A204.1 (cell line): ENCODE data around the gene NODAL.
"Not testable (repeated sequence)": the region's sequence is repeated elsewhere in the genome, so short reads cannot be mapped to it uniquely, and the experiment has no call there.

Source experiments
- FAIRE-seq: peaks from 2 replicates; lab custom pipeline; 2012; peaks lifted over from hg19 to GRCh38; lab: Jason Lieb, UNC

Gene NODAL

GRCh38 chr10:70441161-70441894 is at the start of gene NODAL:
TSS of gene NODAL (minus strand) at chr10:70441681. CDS start at chr10:70441667, 14 bp downstream.
- no peak for FAIRE-seq

DNA sequence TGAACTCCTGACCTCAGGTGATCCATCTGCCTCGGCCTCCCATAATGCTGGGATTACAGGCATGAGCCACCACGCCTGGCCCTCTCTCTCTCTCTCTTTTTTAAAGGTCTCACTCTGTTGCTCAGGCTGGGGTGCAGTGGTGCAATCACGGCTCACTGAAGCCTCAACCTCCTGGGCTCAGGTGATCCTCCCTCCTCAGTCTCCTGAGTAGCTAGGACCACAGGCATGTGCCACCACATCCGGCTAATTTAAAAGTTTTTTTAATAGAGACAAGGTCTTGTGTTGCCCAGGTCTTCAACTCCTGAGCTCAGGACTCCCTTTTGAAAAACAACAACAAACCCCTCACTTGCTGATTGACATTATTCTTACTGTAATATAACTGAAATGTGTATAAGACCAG is 48.7 kb upstream of the NODAL start:
- FAIRE-seq = no peak

DNA sequence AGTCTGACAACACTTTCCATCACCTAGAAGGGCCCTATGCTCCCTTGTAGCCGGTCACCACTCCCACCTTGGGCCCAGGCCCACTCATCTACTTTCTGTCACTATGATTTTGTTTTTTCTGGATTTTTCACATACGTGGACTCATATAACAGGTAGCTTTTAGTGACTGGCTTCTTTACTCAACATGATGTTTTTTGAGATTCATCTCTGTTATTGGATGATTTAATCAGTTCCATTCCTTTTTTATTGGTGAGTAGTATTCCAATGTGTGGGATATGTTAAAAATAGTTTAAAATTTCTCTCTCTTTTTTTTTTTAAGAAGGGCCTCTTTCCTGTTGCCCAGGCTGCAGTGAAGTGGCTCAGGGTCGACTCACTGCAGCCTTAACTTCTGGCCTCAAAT is 46.3 kb upstream of the NODAL start:
- no peak for FAIRE-seq

DNA sequence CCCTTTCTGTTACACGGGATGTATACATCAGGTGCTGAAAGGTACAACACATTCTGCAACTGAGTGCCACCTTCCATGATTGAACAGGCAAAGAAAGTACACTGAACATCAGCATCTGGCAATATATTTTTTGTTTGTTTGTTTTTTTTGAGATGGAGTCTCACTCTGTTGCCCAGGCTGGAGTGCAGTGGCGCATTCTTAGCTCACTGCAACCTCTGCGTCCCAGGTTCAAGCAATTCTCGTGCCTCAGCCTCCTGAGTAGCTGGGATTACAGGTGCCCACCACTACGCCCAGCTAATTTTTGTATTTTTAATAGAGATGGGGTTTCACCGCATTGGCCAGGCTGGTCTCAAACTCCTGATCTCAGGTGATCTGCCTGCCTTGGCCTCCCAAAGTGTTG is 42.4 kb upstream of the NODAL start:
- FAIRE-seq = not testable (repeated sequence)

DNA sequence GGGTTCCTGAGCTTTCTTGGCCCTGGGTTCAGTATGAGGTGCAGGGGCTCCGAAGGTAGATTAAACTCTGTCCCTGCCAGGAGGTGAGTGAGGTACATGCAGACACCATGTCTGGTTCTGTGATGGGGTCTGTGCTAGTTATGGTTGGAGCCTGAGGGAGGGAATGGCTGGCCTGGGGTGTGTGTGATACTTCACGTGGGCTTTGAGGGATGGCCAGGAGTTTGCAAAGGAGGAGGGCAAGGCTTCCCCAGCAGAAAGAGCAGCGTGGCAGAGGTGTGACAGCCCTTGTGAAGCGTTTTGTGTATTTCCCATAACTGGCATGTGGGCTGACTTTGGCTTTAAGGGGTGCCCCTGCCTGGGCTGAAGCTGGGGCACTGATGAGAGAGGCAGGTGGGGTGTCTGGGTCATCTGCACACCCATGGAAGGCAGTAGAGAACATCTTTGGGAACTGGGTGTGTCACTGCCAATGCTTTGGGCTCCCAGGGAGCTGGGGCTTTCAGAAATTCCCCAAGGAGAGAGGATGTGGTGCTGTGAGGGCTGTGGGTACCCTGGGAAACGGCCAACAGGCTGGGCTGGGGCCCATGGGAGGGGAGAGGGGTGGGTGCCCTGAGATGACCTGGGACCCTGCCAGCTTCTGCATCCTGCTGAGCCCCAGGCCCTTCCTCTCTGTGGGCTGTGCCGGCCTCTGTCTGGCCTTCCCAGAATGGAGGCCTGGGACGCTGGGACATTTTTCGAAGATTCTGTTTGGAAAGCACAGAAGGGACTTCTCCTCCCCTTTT is 41.7 kb upstream of the NODAL start:
- no peak for FAIRE-seq

GRCh38 chr10:70481831-70482530 is 40.5 kb upstream of the NODAL start:
- FAIRE-seq = no peak

GRCh38 chr10:70481105-70481504 is 39.6 kb upstream of the NODAL start:
- no peak for FAIRE-seq

- no peak for FAIRE-seq
Observed at GRCh38 chr10:70480239-70480861, 38.9 kb upstream of the NODAL start.

- FAIRE-seq = no peak
Observed at GRCh38 chr10:70479626-70480238, 38.3 kb upstream of the NODAL start.

DNA sequence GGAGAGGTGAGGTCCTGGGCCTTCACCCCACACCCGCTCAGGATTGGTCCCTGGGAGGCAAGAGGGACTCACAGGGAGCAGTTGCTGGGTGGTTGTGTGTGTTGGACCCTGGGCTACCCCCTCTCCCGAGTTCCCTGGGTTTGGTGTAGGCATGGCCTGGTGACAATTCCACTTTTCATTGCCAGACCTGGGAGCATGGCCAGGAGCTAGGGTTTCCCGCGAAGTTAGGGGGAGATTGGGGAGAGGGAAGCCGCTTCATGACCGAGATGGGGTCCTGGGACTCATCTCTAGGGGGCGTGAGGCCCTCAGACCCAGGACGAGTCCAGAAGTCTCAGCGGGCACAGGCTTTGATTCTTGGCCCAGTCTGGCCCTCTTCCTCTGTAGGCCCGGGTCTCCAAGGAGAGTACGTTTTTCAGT is 37.7 kb upstream of the NODAL start:
- no peak for FAIRE-seq

DNA sequence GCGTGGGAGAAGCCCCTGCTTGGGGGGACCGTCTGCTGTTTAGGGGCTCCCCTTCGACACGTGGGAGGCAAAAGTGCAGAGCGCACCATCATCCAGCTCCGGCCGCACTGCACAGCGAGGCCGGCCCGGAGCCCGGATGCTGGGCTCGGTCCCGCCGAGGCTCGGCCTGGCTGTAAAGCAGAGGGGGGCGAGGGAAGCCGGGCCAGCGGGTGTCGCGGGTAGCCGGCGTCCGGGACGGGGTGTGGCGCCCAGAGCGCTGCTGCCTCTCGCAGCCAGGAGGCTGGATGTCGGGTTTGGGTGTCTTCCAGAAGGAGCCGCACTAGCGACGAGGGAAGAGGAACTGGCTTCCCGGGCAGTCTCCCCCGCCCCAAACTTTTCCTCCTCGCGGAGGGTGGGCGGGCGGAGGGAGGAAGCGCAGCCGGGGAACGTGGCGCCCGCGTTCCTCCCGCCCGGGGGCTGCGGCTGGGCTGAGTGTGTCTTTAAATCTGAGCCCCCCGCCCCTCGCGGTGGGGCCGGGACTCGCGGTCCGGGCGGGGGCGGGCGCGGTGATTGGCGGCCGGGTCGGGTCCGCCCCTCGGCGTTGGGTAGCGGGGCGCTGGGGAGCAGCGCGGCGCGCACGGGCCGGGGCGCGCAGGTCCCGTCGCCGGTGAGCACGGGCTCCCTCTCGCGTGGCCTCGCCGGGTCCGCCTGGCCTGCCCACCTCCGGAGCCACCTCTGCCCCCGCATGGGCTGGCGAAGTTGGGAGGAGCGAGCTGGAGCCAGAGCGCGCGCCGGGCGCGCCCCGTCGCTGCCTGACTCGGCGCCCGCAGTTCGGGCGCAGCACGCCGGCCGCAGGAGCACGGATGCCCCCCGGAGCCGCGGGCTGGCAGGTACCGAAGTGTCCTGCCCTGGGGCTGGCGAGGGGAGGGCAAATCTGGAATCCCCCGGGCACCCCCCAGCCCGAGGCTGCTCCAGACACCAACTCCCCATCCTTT is 37.0 kb upstream of the NODAL start, which contains the start of gene PALD1:
Gene PALD1, plus strand, starts transcription at position 577 of the 974 bp plus-strand sequence. CDS start 47,185 bp downstream, outside the sequence.
- FAIRE-seq = no peak

DNA sequence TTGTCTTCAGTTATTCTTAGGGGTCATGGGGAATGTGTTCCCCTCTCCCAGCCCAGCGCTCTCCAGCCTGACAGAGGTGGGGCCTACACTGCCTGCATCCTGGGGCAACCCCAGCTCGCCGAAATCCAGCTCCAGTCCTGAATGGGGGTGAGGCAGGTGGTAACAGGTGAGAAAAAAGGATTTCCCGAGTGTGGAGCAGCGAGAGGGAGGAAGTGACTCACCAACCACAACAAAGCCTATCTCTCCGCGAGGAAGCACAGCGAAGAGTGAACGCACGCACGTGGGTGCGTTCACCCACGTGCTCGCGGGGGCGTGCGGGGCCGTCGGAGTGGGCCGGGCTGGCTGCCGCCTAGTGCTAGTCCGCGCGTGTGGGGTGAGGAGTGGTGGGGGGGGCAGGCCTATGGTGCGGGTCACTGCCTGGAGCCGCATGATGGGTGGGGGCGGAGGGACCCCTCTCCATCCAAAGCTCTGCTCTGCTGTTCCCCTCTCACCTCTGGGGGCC is 36.2 kb upstream of the NODAL start:
- FAIRE-seq = no peak

- no peak for FAIRE-seq
Observed at GRCh38 chr10:70476249-70477035, 35.0 kb upstream of the NODAL start.

GRCh38 chr10:70475661-70476060 is 34.2 kb upstream of the NODAL start:
- no peak for FAIRE-seq

DNA sequence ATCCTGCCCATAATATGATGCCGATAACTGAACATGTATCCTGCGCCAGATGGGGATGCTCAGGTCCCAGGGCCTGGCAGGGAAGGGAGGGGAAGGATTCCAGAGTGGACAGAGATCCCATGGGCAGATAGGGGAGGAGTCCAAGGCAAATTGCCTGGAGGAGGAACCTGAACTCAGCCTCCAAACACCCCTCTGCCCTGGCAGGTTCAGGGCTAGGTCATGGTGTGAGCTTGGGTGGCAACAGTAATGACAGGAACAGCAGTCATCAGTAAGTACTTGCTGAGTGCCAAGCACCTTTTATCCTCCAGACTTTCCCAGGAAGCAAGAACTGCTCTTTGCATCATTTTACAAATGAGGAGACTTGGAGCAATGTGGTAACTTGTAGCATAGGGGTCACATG is 33.3 kb upstream of the NODAL start:
- no peak for FAIRE-seq

DNA sequence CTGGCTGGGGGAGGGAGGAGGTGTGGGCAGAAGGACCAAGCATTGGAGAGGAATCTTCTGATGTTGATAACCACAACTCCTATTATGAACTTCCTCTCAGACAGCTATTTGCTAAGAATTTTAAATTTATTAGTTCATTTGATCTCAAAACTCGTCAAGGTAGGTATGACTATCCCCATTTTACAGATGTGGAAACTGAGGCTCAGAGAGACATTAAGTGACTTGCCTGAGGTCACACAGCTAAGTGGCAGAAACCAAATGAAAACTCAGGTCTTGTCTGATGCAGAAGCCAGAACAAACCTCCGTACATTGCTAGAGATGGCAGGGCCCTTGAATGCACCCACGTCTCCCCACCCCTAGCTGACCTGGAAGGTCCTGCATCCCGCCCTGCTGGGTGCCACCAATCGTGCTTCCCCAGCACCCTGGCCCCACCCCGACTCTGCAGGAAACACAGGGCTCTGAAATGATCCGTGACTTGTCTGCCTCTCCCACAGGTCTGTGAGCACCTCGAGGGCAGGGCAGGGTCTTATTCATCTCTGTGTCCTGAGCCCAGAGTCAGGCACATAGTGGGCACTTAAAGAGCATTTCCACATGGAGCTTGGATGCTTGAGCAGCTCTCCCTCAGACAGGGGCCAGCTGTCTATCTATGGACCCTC is 31.4 kb upstream of the NODAL start:
- FAIRE-seq = no peak

DNA sequence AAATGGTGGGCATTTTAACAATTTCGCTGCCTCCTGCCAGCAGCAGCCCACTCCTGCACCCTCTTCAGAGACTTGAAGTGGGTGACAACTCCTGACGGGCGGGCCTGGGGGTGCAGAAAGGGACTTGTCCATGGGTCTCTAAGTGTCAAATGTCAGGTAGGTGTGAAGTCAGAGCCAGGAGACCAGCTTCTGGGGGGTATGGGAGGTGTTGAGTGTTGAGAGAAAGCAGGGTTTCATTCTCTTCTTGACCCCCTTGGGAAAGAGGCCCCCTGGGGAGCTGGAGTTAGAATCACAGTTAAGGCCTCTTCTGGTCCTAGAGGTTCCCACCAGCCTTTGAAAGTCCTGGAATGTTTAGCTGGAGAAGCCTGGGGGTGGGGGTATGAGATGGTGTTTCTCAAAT is 25.5 kb upstream of the NODAL start:
- FAIRE-seq = no peak

GRCh38 chr10:70465832-70466231 is 24.4 kb upstream of the NODAL start:
- no peak for FAIRE-seq

GRCh38 chr10:70465278-70465677 is 23.8 kb upstream of the NODAL start:
- no peak for FAIRE-seq
